ENCODE results near the gene SORBS1.

SORBS1 gene

GRCh38 chr10:95505641-95506040 is 55.5 kb downstream of the SORBS1 start:
- Histone ChIP-seq H3K9ac (ENCODE audit: low read depth, low read length) (no peak overlapping the region), H3K9me3 (ENCODE audit: control insufficient read depth, insufficient read depth, low read length) (no peaks in the 10 kb centered on the region), H3K4me1 (ENCODE audit: insufficient read depth, low read length) (peaks cover 20% of the 10 kb centered on the region)

DNA sequence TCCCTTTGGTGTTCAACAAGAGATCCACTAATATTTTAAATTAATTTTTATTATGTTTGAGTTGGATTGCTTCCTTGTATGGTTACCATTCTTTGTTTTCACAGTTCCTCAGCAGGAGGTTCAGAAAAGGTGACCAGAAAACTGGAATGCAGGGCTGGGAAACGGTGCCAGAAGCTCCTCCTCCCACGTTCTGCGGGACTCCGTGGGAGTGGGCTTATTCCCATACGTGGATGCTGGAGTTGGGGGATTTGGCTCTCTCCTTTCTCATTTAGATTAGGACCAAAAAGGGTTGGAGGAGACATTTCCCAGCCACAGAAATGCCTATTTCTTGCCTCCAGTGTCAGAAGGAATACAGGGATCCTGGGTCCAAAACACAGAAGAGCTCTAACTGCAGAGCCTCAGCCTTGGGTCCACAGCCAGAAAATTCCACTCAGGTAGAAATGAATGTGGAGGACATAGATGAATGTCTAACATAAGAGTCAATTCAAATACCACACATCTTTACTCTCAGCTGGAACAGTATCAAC is 56.0 kb downstream of the SORBS1 start:
- peaks cover 25% of the 10 kb centered on the region for H3K4me1 ChIP-seq (ENCODE audit: insufficient read depth, low read length)
- no peaks in the 10 kb centered on the region for H3K36me3 ChIP-seq (ENCODE audit: insufficient read depth, low read length)
- no peaks in the 10 kb centered on the region for H3K9me3 ChIP-seq (ENCODE audit: control insufficient read depth, insufficient read depth, low read length)
- no peak overlapping the region for H3K9ac ChIP-seq (ENCODE audit: low read depth, low read length)

More at GRCh38 chr10:95505641-95506040, 55.5 kb downstream of the SORBS1 start:
- H3K36me3 ChIP-seq (ENCODE audit: insufficient read depth, low read length), result no peaks in the 10 kb centered on the region

DNA sequence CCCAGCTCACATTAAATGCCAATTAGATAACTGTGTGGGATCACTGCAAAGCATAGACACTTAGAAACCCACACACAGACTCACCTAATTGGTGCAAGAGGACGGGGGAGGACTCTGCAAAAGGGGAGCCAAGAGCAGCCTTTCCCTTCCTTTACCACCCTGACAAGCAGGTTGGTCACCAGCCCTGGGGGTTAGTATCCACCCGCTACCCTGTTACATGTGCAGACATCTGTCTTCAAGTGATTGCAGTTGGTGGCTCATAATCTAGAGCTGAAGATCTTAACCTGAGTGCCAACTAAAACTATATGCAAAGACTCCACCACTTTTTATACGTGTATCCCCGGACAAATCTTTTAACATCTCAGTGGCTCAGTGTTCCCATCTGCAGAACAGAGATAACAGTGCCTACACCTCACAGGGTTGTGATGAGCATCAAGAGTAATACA is 56.9 kb downstream of the SORBS1 start:
- no peak overlapping the region for H3K9ac ChIP-seq (ENCODE audit: low read depth, low read length)
- no peaks in the 10 kb centered on the region for H3K9me3 ChIP-seq (ENCODE audit: control insufficient read depth, insufficient read depth, low read length)
- no peaks in the 10 kb centered on the region for H3K36me3 ChIP-seq (ENCODE audit: insufficient read depth, low read length)
- peaks cover 29% of the 10 kb centered on the region for H3K4me1 ChIP-seq (ENCODE audit: insufficient read depth, low read length)

DNA sequence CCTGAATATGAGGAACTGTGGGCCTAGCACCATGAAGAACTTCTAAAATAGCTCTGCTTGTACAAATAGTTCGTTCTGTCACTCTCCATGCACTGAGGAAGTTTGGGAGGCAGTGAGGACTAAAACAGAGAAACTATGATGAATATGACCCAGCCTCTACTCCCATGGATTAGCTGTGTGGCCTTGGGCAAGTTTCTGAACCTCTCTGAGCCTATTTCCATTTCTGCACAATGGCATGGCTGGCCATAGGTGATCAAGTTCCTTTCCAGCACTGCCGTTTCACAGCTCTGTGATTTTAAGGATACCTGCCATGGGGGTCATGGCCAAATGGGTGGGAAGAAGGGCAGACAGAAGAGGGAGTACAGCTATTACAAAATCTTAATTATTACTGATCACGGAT is 57.6 kb downstream of the SORBS1 start:
- no peaks in the 10 kb centered on the region for H3K9me3 ChIP-seq (ENCODE audit: control insufficient read depth, insufficient read depth, low read length)
- H3K9ac ChIP-seq (ENCODE audit: low read depth, low read length), result no peak overlapping the region
- H3K36me3 ChIP-seq (ENCODE audit: insufficient read depth, low read length), result no peaks in the 10 kb centered on the region
- H3K4me1 ChIP-seq (ENCODE audit: insufficient read depth, low read length), result peaks cover 22% of the 10 kb centered on the region

GRCh38 chr10:95503001-95503400 is 58.2 kb downstream of the SORBS1 start:
- no peaks in the 10 kb centered on the region for H3K36me3 ChIP-seq (ENCODE audit: insufficient read depth, low read length)
- H3K4me1 ChIP-seq (ENCODE audit: insufficient read depth, low read length), result peaks cover 18% of the 10 kb centered on the region
- H3K9me3 ChIP-seq (ENCODE audit: control insufficient read depth, insufficient read depth, low read length), result no peaks in the 10 kb centered on the region
- H3K9ac ChIP-seq (ENCODE audit: low read depth, low read length), result no peak overlapping the region

- Histone ChIP-seq H3K4me1 (ENCODE audit: insufficient read depth, low read length) (peaks cover 18% of the 10 kb centered on the region), H3K36me3 (ENCODE audit: insufficient read depth, low read length) (no peaks in the 10 kb centered on the region), H3K9me3 (ENCODE audit: control insufficient read depth, insufficient read depth, low read length) (no peaks in the 10 kb centered on the region), H3K9ac (ENCODE audit: low read depth, low read length) (no peak overlapping the region)
Observed at GRCh38 chr10:95502377-95502776, 58.8 kb downstream of the SORBS1 start.

- H3K36me3 ChIP-seq (ENCODE audit: insufficient read depth, low read length), result no peaks in the 10 kb centered on the region
- H3K9me3 ChIP-seq (ENCODE audit: control insufficient read depth, insufficient read depth, low read length), result no peaks in the 10 kb centered on the region
- H3K9ac ChIP-seq (ENCODE audit: low read depth, low read length), result no peak overlapping the region
- H3K4me1 ChIP-seq (ENCODE audit: insufficient read depth, low read length), result peaks cover 18% of the 10 kb centered on the region
Observed at GRCh38 chr10:95501203-95502094, 59.7 kb downstream of the SORBS1 start.

GRCh38 chr10:95500649-95501048 is 60.5 kb downstream of the SORBS1 start:
- H3K4me1 ChIP-seq (ENCODE audit: insufficient read depth, low read length), result peaks cover 18% of the 10 kb centered on the region
- no peak overlapping the region for H3K9ac ChIP-seq (ENCODE audit: low read depth, low read length)
- H3K36me3 ChIP-seq (ENCODE audit: insufficient read depth, low read length), result no peaks in the 10 kb centered on the region
- H3K9me3 ChIP-seq (ENCODE audit: control insufficient read depth, insufficient read depth, low read length), result no peaks in the 10 kb centered on the region

DNA sequence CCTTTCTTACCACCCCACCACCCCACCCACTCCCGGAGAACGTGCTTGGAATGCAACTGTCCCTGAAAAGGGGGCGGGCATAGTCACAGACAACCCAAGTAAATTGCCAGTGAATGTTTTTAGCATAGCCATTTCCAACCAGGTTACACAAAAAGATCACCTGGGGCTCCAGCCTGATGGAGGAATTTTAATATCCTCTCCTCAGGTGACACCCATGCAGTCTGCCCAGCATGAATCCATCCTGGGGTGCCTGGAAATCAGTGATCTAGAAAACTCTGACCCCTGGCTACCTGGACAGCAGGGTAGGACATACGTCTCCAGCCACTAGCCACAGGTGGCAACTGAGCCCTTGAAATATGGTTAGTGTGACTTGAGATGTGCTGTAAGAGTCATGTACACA is 61.1 kb downstream of the SORBS1 start:
- H3K36me3 ChIP-seq (ENCODE audit: insufficient read depth, low read length), result no peaks in the 10 kb centered on the region
- H3K4me1 ChIP-seq (ENCODE audit: insufficient read depth, low read length), result peaks cover 18% of the 10 kb centered on the region
- no peak overlapping the region for H3K9ac ChIP-seq (ENCODE audit: low read depth, low read length)
- H3K9me3 ChIP-seq (ENCODE audit: control insufficient read depth, insufficient read depth, low read length), result no peaks in the 10 kb centered on the region

DNA sequence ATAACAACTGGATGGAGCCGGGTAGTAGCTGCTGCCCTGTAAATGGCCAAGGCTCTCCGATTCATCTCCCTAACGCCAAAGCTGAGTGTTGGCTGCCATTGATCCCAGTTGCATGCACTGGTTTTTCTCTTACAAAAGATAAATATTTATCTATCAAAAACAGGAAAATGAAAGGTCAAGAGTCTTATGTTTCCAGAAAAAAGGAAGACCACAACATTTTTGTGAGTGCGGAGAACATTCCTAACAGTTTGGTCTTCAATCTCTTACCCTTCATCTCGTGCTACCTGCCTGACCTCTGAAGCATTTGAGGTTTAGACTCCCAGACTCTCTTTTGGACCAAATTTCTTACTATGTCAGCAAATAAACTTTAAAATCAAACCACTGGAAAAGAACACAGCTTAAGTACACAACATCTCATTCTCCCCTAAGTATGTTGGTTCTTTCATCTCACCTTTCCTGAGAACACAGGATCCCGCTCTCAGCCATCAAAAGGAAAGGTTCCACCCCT is 61.6 kb downstream of the SORBS1 start:
- Histone ChIP-seq H3K9ac (ENCODE audit: low read depth, low read length) (no peak overlapping the region), H3K4me1 (ENCODE audit: insufficient read depth, low read length) (peaks cover 18% of the 10 kb centered on the region), H3K36me3 (ENCODE audit: insufficient read depth, low read length) (no peaks in the 10 kb centered on the region), H3K9me3 (ENCODE audit: control insufficient read depth, insufficient read depth, low read length) (no peaks in the 10 kb centered on the region)

GRCh38 chr10:95496951-95497350 is 64.2 kb downstream of the SORBS1 start:
- Histone ChIP-seq H3K36me3 (ENCODE audit: insufficient read depth, low read length) (no peaks in the 10 kb centered on the region), H3K9ac (ENCODE audit: low read depth, low read length) (no peak overlapping the region), H3K4me1 (ENCODE audit: insufficient read depth, low read length) (peaks cover 26% of the 10 kb centered on the region), H3K9me3 (ENCODE audit: control insufficient read depth, insufficient read depth, low read length) (no peaks in the 10 kb centered on the region)

GRCh38 chr10:95496246-95496911 is 64.8 kb downstream of the SORBS1 start:
- H3K9me3 ChIP-seq (ENCODE audit: control insufficient read depth, insufficient read depth, low read length), result no peaks in the 10 kb centered on the region
- no peak overlapping the region for H3K9ac ChIP-seq (ENCODE audit: low read depth, low read length)
- H3K4me1 ChIP-seq (ENCODE audit: insufficient read depth, low read length), result peaks cover 23% of the 10 kb centered on the region
- no peaks in the 10 kb centered on the region for H3K36me3 ChIP-seq (ENCODE audit: insufficient read depth, low read length)

DNA sequence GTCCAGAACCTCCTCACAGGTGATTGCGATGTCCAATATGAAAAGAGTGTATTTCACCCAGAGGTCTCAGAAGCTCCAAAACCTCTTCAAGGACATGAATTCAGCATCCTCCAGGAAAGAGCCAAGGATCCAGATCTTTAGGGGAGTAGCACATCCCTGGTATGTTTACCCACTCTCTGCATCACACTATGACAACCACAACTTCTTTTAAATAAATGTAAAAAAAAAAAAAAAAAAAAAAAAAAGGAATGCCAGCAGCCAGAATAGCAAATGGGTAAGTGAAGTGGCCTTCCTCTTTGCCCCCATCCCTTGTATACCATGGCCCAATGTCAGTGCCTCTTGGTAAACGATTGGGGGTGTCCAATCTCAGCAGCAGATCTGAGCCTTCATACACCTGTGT is 67.3 kb downstream of the SORBS1 start:
- no peaks in the 10 kb centered on the region for H3K9me3 ChIP-seq (ENCODE audit: control insufficient read depth, insufficient read depth, low read length)
- peaks cover 10% of the 10 kb centered on the region; the same call in 1 of the 2 replicates for H3K4me1 ChIP-seq (ENCODE audit: insufficient read depth, low read length)
- H3K36me3 ChIP-seq (ENCODE audit: insufficient read depth, low read length), result no peaks in the 10 kb centered on the region
- H3K9ac ChIP-seq (ENCODE audit: low read depth, low read length), result no peak overlapping the region

GRCh38 chr10:95487994-95488393 is 73.2 kb downstream of the SORBS1 start:
- H3K9me3 ChIP-seq (ENCODE audit: control insufficient read depth, insufficient read depth, low read length), result no peaks in the 10 kb centered on the region
- no peaks in the 10 kb centered on the region for H3K36me3 ChIP-seq (ENCODE audit: insufficient read depth, low read length)
- H3K9ac ChIP-seq (ENCODE audit: low read depth, low read length), result no peak overlapping the region
- no peaks in the 10 kb centered on the region; the same call in 1 of the 2 replicates for H3K4me1 ChIP-seq (ENCODE audit: insufficient read depth, low read length)

Measured in ES-I3 (cell line).